ENCODE measurements around the gene TUBGCP6. TPM values are rescaled to one million over a fixed set of nuclear protein-coding genes. Genes with fewer than 3 reads are reported as not detected.
"Not testable (repeated sequence)": the region's sequence is repeated elsewhere in the genome, so short reads cannot be mapped to it uniquely, and the experiment has no call there.

Gene TUBGCP6
- total RNA-seq, 1 experiment from 2014 or later, result 31.3 TPM

GRCh38 chr22:50169774-50170341, 75.0 kb downstream of the TUBGCP6 start:
- peak; percentile 59 for ATAC-seq
- no peak for DNase-seq (ENCODE audit: low read depth, low spot score)
- no peaks in the 10 kb centered on the region for H3K36me3 ChIP-seq (ENCODE audit: control insufficient read depth, insufficient read depth, low read length)
- CTCF ChIA-PET, result no interaction called here
- POLR2A ChIA-PET, result no interaction called here
- no peaks in the 10 kb centered on the region for H3K9me3 ChIP-seq (ENCODE audit: control insufficient read depth, insufficient read depth, low read depth, low read length)
- TF ChIP-seq REST (IDR thresholded peaks at IDR 0.05; ENCODE audit: insufficient read depth in 1 of 2, low read depth in 2 of 2, low read length in 1 of 2) (no peak), CTCF (IDR thresholded peaks at IDR 0.05) (no peak), POLR2AphosphoS5 (IDR thresholded peaks at IDR 0.05; ENCODE audit: low read depth, low read length) (no peak), TCF7L2 (IDR thresholded peaks at IDR 0.05; ENCODE audit: low read depth, low read length) (no peak), SIN3A (IDR thresholded peaks at IDR 0.05; ENCODE audit: borderline replicate concordance, insufficient read depth, low read depth, low read length) (no peak)
- in situ Hi-C loops (cut with HindIII; ENCODE audit: low pct_unique_long_range_greater_than_20kb, low sequenced_read_pairs), result no loop called here
- no peaks in the 10 kb centered on the region for H3K4me1 ChIP-seq (ENCODE audit: control insufficient read depth, insufficient read depth, low read length)
- intact Hi-C loops (cut with micrococcal nuclease; ENCODE audit: unreplicated experiment), result no loop called here
- peak overlapping the region in 1 of 2 experiments; percentile 27; a peak in 3 of 4 replicates for H3K4me3 ChIP-seq (ENCODE audit: low read depth in 2 of 2, low read length in 2 of 2)
- no peak overlapping the region for H3K27ac ChIP-seq (ENCODE audit: low read length)
- no peaks in the 10 kb centered on the region for H3K27me3 ChIP-seq (ENCODE audit: control insufficient read depth, insufficient read depth, low read length)
- no TSS peak for BruUV-seq (replicated peaks)

GRCh38 chr22:50169181-50169759, 75.6 kb downstream of the TUBGCP6 start:
- ATAC-seq (no peak), DNase-seq (ENCODE audit: low read depth, low spot score) (no peak)
- ChIA-PET CTCF (no interaction called here), POLR2A (no interaction called here)
- TF ChIP-seq REST (IDR thresholded peaks at IDR 0.05; ENCODE audit: insufficient read depth in 1 of 2, low read depth in 2 of 2, low read length in 1 of 2) (no peak), POLR2AphosphoS5 (IDR thresholded peaks at IDR 0.05; ENCODE audit: low read depth, low read length) (no peak), CTCF (IDR thresholded peaks at IDR 0.05) (no peak), SIN3A (IDR thresholded peaks at IDR 0.05; ENCODE audit: borderline replicate concordance, insufficient read depth, low read depth, low read length) (no peak), TCF7L2 (IDR thresholded peaks at IDR 0.05; ENCODE audit: low read depth, low read length) (no peak)
- no peak overlapping the region; a peak in 1 of 4 replicates for H3K4me3 ChIP-seq (ENCODE audit: low read depth in 2 of 2, low read length in 2 of 2)
- no peaks in the 10 kb centered on the region for H3K27me3 ChIP-seq (ENCODE audit: control insufficient read depth, insufficient read depth, low read length)
- no peaks in the 10 kb centered on the region for H3K4me1 ChIP-seq (ENCODE audit: control insufficient read depth, insufficient read depth, low read length)
- intact Hi-C loops (cut with micrococcal nuclease; ENCODE audit: unreplicated experiment) (no loop called here), in situ Hi-C loops (cut with HindIII; ENCODE audit: low pct_unique_long_range_greater_than_20kb, low sequenced_read_pairs) (no loop called here)
- H3K9me3 ChIP-seq (ENCODE audit: control insufficient read depth, insufficient read depth, low read depth, low read length), result no peaks in the 10 kb centered on the region
- no peaks in the 10 kb centered on the region for H3K36me3 ChIP-seq (ENCODE audit: control insufficient read depth, insufficient read depth, low read length)
- no peak overlapping the region for H3K27ac ChIP-seq (ENCODE audit: low read length)
- BruUV-seq (replicated peaks), result no TSS peak

GRCh38 chr22:50168490-50169180, 76.2 kb downstream of the TUBGCP6 start:
- H3K27ac ChIP-seq (ENCODE audit: low read length); H3K9me3 ChIP-seq (ENCODE audit: control insufficient read depth, insufficient read depth, low read depth, low read length): not testable (repeated sequence)

More at GRCh38 chr22:50168490-50169180, 76.2 kb downstream of the TUBGCP6 start:
- H3K36me3 ChIP-seq (ENCODE audit: control insufficient read depth, insufficient read depth, low read length); in situ Hi-C loops (cut with HindIII; ENCODE audit: low pct_unique_long_range_greater_than_20kb, low sequenced_read_pairs); H3K27me3 ChIP-seq (ENCODE audit: control insufficient read depth, insufficient read depth, low read length); H3K4me1 ChIP-seq (ENCODE audit: control insufficient read depth, insufficient read depth, low read length); BruUV-seq (replicated peaks); intact Hi-C loops (cut with micrococcal nuclease; ENCODE audit: unreplicated experiment); H3K4me3 ChIP-seq (ENCODE audit: low read depth in 2 of 2, low read length in 2 of 2); ATAC-seq; DNase-seq (ENCODE audit: low read depth, low spot score); POLR2A ChIA-PET; CTCF ChIA-PET: not testable (repeated sequence)
